Osteocyte (in vitro differentiated cells): Measurements from ENCODE around the gene C4BPB. TPM values are rescaled to one million over a fixed set of nuclear protein-coding genes. Genes with fewer than 3 reads are reported as not detected.

Experiments used
- DNase-seq: peaks from one replicate; pipeline ENCODE4 v3.0.0; 2021; ENCODE audit warnings: mixed read lengths; ENCODE audit not compliant: unreplicated experiment; ENCODE audit errors: extremely low spot score
- H3K27ac Mint-ChIP-seq: one replicate; pipeline ENCODE4 v1.8.0; 2021; ENCODE audit warnings: mild to moderate bottlenecking, mixed read lengths; ENCODE audit not compliant: unreplicated experiment
- H3K27me3 Mint-ChIP-seq: one replicate; pipeline ENCODE4 v1.8.0; 2021; ENCODE audit warnings: mixed read lengths; ENCODE audit not compliant: unreplicated experiment
- H3K36me3 Mint-ChIP-seq: one replicate; pipeline ENCODE4 v1.8.0; 2021; ENCODE audit warnings: mixed read lengths; ENCODE audit not compliant: unreplicated experiment
- H3K4me1 Mint-ChIP-seq: one replicate; pipeline ENCODE4 v1.8.0; 2021; ENCODE audit warnings: mixed read lengths; ENCODE audit not compliant: unreplicated experiment
- H3K4me3 Mint-ChIP-seq: one replicate; pipeline ENCODE4 v1.8.0; 2021; ENCODE audit warnings: mild to moderate bottlenecking, moderate library complexity, mixed read lengths; ENCODE audit not compliant: unreplicated experiment
- H3K9me3 Mint-ChIP-seq: one replicate; pipeline ENCODE4 v1.8.0; 2021; ENCODE audit warnings: mixed read lengths; ENCODE audit not compliant: unreplicated experiment
- total RNA-seq: library from RNA; stranded (reverse); gene quantifications from 2 replicates; pipeline ENCODE4 v1.2.1, GENCODE V29; 2021
- TF ChIP-seq, protein P1 (sequence below): fragments of 200-600 bp; sonication (generic); IDR thresholded peaks from 2 replicates; pipeline ENCODE4 v1.5.0; 2021; ENCODE audit warnings: antibody characterized with exemption, mild to moderate bottlenecking, moderate library complexity

C4BPB gene
- total RNA-seq, 1 donor from 2014 or later = not detected

DNA sequence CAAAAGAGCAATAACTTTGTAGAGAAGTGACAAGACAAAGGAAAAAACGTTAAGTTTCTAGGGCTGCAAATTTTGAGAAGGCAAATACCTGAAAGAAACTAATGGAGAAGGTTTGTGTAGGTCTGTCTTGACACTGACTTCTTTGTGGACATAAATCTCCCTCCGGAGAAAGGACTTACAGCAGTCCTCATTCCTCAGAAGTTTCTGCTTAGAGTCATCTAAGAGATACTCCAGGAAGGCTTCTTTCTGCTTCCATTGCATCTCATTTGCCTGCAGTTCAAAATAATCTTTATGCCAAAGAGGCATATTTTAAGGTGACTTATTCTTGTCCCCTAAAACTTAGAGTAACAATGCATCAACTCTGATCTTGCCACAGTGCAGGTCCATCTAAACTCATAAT is 4.4 kb upstream of the C4BPB start:
- peaks cover 2% of the 10 kb centered on the region for H3K36me3 Mint-ChIP-seq
- TF ChIP-seq, protein P1, sequence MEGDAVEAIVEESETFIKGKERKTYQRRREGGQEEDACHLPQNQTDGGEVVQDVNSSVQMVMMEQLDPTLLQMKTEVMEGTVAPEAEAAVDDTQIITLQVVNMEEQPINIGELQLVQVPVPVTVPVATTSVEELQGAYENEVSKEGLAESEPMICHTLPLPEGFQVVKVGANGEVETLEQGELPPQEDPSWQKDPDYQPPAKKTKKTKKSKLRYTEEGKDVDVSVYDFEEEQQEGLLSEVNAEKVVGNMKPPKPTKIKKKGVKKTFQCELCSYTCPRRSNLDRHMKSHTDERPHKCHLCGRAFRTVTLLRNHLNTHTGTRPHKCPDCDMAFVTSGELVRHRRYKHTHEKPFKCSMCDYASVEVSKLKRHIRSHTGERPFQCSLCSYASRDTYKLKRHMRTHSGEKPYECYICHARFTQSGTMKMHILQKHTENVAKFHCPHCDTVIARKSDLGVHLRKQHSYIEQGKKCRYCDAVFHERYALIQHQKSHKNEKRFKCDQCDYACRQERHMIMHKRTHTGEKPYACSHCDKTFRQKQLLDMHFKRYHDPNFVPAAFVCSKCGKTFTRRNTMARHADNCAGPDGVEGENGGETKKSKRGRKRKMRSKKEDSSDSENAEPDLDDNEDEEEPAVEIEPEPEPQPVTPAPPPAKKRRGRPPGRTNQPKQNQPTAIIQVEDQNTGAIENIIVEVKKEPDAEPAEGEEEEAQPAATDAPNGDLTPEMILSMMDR = no peak
- peaks cover 12% of the 10 kb centered on the region for H3K4me1 Mint-ChIP-seq
- DNase-seq = no peak
- H3K27ac Mint-ChIP-seq = no peak overlapping the region
- H3K27me3 Mint-ChIP-seq = peaks cover 21% of the 10 kb centered on the region
- H3K9me3 Mint-ChIP-seq = no peaks in the 10 kb centered on the region
- no peak overlapping the region for H3K4me3 Mint-ChIP-seq

DNA sequence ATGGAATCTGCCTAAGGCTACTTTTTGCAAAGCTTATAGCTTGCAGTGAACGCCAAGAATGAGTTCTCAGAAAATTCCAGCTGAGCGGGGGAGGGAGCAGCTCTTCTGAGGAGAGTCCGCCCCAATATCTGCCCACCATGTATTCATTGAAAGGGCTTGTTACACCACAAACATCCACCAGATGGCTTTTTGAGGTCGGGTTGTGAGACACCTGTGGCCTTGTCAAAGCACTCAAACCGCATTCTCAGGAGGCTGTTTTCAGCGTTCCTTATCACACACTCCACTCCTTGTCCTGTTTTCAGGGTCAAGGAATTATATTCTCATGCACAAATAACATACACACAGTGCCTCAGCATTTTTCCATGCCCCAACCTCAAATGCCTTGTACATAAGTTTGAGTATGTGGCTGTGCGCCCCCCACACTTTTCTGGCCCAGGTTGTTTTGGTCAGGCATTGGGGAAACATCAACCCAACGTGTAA is 3.9 kb upstream of the C4BPB start:
- TF ChIP-seq, protein P1 = peak; percentile 61
- DNase-seq = no peak
- Mint-ChIP-seq H3K36me3 (peaks cover 2% of the 10 kb centered on the region), H3K4me1 (peaks cover 12% of the 10 kb centered on the region), H3K9me3 (no peaks in the 10 kb centered on the region), H3K27ac (no peak overlapping the region), H3K27me3 (peaks cover 23% of the 10 kb centered on the region), H3K4me3 (no peak overlapping the region)

DNA sequence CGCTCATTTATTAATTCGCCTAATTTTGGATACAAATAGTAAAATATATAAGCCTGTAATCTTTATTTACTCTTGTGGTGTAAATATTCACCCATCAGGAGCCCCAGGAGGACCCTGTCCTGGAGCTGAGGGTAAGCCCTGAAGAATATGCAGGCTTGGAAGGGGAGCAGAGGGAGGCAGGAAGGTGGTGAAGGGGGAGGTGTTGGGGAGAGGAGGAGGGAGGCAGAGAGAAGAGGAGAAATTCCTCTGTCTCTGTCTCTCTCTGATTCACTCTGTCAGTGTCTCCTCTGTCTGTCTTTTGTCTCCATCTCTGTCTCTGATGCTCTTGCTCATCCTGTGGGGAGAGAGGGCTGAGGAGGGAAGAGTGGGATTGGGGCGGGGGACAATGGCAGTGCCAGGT is 2.8 kb upstream of the C4BPB start:
- Mint-ChIP-seq H3K27ac (no peak overlapping the region), H3K4me3 (no peak overlapping the region), H3K4me1 (peaks cover 12% of the 10 kb centered on the region), H3K27me3 (peaks cover 26% of the 10 kb centered on the region), H3K9me3 (no peaks in the 10 kb centered on the region), H3K36me3 (peaks cover 2% of the 10 kb centered on the region)
- no peak for DNase-seq
- TF ChIP-seq, protein P1 = no peak

DNA sequence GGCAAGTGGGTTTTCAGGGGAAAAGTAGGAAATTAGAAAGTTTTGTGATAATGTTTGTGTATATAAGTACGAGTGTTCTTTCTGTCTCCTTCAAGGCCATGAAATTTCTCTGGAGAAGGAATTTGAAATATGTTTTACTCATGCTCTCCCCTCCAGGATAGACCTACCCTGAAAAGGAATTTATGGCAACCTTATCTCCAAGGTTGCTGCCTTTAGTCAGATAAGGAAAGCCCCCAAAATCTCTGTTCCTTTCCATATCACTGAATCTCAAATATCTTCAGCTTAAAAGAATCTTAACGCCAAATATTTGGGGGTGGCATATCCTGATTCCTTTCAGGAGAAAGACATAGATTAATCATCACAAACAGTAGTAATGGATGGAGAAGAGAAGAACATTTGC is 499 bp upstream of the C4BPB start:
- Mint-ChIP-seq H3K27ac (no peak overlapping the region), H3K4me1 (peaks cover 12% of the 10 kb centered on the region), H3K27me3 (peaks cover 26% of the 10 kb centered on the region), H3K4me3 (no peak overlapping the region), H3K9me3 (no peaks in the 10 kb centered on the region), H3K36me3 (no peaks in the 10 kb centered on the region)
- no peak for DNase-seq
- TF ChIP-seq, protein P1 = no peak

DNA sequence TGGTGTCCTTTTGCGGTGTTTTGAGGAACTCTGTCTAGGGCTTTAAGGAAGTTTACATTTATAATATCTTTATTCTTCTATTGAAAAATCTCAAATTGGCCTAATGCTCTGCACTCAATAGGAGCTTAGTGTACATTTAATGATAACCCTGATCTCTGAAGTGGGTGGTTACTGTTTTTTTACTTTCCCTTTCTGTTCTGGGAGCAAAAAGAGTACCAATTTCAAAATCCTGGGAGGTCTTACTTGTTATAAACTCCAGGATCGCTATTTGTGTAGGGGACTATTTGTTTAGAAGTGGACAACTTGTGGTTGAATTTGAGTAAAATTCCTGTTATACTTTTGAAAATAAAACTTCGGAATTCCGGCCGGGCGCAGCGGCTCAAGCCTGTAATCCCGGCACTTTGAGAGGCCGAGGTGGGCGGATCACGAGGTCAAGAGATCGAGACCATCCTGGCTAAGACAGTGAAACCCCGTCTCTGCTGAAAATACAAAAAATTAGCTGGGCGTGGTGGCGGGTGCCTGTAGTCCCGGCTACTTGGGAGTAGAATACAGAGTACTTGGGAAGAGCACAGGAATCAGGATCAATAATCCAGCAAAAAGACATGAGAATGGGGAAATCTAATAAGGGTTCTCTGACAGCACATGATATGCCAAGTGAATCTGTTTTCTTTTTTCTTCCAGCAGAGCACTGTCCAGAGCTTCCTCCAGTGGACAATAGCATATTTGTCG is 1.1 kb downstream of the C4BPB start:
- TF ChIP-seq, protein P1 = no peak

More for the DNA sequence above, 1.1 kb downstream of the C4BPB start:
- H3K27ac Mint-ChIP-seq = no peak overlapping the region
- H3K9me3 Mint-ChIP-seq = no peaks in the 10 kb centered on the region
- H3K36me3 Mint-ChIP-seq = no peaks in the 10 kb centered on the region
- no peak overlapping the region for H3K4me3 Mint-ChIP-seq
- peaks cover 3% of the 10 kb centered on the region for H3K4me1 Mint-ChIP-seq
- no peak for DNase-seq
- H3K27me3 Mint-ChIP-seq = peaks cover 24% of the 10 kb centered on the region
